Activated CD4-positive, alpha-beta T cell treated with anti-CD3 and anti-CD28 coated beads, Interleukin-2, amount 50 U/mL, for 24 hours (primary cell): Measurements from ENCODE around the gene HUNK.
"Not testable (repeated sequence)": the region's sequence is repeated elsewhere in the genome, so short reads cannot be mapped to it uniquely, and the experiment has no call there.

ENCODE experiments used
- DNase-seq, 2 donors: peaks; one replicate each; pipeline ENCODE4 v3.0.0-alpha.2; 2020; ENCODE audit warnings: low read depth in 1 of 2, low spot score in 1 of 2

Gene HUNK

GRCh38 chr21:31872452-31873274 lies at the start of gene HUNK:
TSS of gene HUNK (plus strand) at chr21:31873020. CDS start at chr21:31873675, 655 bp downstream.
- no peak for DNase-seq

- no peak for DNase-seq
These were observed 42.9 kb upstream of the HUNK start for GRCh38 chr21:31829736-31830472.

DNA sequence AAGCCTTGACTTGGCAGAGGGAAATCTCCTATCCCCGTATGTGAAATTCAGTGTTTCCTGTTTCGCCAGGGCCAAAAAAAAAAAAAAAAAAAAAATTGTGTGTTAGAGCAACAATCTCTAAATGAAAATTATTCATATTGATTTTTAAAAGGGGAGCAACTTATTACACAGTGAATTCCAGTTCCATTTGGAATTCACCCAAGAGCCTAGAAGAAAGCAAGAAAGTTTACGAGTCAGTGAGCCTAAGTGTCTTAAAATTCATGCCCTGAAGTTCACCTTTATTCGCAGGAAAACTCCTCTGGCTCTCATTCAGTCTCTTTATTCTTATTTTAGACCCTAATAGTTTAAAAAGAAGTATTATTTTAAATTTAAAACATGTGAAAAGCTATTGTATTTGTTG lies 42.1 kb upstream of the HUNK start:
- no peak for DNase-seq

DNA sequence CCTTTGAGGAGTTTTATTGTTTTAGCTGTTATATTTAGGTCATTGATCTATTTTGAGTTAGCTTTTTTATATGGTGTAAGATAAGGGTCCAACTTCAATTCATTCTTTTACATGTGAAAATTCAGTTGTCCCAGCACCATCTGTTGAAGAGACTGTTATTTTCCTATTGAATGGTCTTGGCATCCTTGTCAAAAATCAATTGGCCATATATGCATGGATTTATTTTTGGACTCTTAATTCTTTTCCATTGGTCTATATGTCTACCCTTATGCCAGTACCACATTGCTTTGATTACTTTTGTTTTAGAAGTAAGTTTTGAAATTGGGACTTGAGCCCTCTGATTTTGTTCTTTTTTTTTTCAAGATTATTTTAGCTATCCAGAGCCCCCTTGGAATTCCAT lies 35.8 kb upstream of the HUNK start:
- no peak for DNase-seq

- DNase-seq: no peak
These were observed 35.0 kb upstream of the HUNK start for GRCh38 chr21:31837618-31838390.

- no peak for DNase-seq
These were observed 34.0 kb upstream of the HUNK start for GRCh38 chr21:31838586-31839355.

DNA sequence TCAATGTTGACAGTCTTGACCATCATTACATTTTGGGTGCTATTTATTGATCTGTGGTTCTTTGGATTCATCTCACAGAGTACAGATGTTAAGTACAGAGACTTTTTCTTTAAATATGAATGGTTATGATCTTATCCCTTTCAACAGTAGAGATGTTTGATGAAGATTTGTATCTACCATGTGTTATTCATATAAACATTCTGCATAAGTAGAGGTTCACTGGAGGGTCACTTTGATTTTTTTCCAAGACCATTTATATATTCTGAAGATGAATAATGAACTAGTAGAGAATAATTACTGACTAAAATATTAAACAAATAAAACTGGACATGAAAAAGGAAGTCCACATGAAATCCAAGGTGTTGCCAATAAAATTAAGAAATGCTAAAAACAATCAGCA lies 28.6 kb upstream of the HUNK start:
- no peak for DNase-seq

GRCh38 chr21:31845151-31845729 lies 27.6 kb upstream of the HUNK start:
- no peak for DNase-seq

- DNase-seq: no peak
These were observed 26.1 kb upstream of the HUNK start for GRCh38 chr21:31846690-31847089.

DNA sequence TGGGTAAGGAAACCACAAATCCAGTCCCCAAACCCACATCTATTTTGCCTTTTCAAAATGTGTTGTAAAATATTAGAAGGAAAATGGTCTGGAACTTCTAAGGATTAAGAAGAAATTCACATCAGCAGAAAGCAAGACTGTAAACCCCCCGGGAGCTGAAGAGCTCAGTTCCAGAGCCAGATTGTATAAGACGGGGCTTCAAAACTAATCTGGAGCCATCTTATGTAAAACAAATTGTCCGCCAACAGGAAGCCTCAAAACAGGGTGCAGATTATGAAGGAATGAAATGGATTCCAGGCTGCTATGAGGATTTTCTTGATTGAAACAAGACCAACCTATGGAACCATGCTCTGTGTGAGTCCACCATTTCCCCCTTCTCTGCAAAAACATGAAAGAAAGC lies 25.1 kb upstream of the HUNK start:
- no peak for DNase-seq

DNA sequence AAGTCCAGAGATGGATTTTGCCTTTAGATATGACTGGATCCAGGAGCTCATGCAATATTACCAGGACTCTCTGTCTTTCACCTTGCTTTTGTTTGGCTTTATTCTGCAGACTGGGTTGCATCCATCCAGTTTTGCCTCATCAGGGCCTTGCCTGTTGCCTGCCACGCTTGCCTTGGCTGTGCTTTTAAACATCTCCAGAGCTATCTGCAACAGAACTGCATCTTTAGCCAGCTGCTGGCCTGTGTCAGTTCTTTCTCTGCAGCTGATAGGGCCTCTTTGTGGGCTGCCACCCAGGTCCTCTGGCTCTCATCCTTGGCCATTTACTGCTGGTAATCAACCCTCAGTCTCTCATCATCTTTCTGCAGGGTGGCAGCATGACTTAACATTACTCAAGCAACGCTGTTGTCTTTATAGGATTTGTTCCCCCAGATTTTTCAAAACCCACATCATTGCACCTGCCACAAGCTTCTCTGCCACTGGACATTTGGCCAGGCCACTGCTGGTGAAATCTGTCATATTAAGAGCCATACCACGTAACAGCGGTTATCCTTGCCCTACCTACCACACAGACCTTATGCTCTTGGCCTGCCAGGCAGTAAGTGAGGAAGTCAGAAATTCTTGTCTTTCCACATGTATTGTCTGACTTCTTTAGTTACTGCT lies 24.4 kb upstream of the HUNK start:
- DNase-seq: no peak

- DNase-seq: no peak
These were observed 21.9 kb upstream of the HUNK start for GRCh38 chr21:31850886-31851285.

GRCh38 chr21:31855180-31855579 lies 17.6 kb upstream of the HUNK start:
- no peak for DNase-seq

- DNase-seq: no peak
These were observed 15.7 kb upstream of the HUNK start for GRCh38 chr21:31857096-31857495.

GRCh38 chr21:31857631-31858030 lies 15.2 kb upstream of the HUNK start:
- DNase-seq: not testable (repeated sequence)

DNA sequence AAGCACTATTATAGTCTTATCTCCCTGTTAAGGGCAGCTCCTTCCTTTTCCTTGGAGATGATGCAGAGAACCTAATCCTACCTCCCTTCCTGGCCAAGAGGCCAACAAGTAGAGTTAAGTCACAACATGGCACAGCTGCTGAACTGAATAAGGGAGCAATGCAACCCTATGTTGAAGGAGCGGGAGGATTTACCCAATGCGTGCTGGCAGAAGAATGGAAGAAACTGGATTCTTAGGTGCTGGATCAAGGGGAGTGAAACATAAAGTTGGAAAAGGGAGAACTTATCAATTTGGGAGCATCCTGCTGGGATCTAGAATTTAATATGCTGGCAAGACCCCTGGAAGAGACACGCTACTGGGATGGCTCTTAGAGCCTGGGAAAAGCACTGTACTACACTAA lies 12.0 kb upstream of the HUNK start:
- DNase-seq: no peak

- DNase-seq: no peak
These were observed 10.7 kb upstream of the HUNK start for GRCh38 chr21:31862078-31862477.

DNA sequence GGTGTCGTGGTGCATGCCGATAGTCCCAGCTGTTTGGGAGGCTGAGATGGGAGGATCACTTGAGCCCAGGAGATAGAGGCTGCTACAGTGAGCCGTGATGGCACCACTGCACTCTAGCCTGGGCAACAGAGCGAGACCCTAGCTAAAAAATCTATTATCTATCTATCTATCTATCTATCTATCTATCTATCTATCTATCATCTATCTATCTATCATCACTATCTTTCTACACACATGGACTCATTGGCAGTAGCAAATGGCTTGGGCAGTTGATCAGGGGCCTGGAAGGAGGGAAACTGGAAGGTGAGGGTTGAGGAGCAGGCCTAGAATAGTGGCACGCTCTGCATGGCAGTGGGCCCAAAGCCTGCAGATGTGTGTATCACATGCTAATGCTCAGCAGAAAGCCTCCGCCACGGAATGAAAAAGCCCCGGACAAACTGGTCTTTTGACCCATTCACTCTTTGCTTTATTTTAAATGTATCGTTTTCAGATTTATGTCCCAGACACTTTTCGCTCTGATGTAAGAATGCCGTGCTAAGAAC lies 7.3 kb upstream of the HUNK start:
- no peak for DNase-seq

DNA sequence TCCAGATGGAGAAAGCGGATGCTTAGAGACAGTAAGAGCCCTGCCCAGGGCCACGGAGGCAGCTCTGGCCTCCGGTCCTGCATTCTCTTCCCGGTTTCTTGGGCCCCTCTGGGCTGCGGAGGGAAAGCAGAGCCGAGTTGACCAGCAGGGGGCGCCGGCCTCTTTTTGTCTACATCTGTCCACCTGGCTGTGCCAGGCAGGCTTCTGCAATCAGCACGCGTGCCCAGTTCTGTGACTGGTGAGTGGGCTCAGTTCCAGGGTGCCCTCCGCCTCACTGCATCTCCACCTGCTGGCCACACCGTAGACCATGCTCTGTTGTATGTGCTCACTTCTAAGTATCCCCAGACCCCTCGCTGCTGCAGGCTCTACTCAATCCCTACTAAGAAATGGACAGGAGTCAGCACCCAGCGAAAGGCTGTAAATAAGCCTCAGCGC lies 6.7 kb upstream of the HUNK start:
- peak; percentile 28 to 36 for DNase-seq

DNA sequence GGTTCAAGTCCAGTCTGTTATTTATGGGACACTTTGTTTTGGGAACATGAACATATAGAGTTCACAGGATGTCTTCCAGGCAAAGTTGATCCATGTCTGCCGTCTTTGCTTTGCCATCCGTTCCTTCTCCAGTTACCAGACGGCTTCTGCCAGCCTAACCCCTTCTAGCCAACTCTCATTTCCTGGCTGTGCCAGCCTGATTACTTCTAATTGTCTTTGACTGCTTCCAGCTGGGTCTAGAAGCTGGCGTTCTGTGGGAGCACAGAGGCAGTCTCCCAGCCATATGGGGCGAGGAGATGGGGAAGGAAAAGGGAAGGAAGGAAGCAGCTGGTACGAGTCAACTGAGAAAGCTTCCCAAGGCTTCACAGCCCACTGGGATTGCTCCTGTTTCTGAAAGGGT lies 3.1 kb upstream of the HUNK start:
- DNase-seq: no peak
